ENCODE results near the gene EEF1AKMT4. TPM values are rescaled to one million over a fixed set of nuclear protein-coding genes. Genes with fewer than 3 reads are reported as not detected.

The EEF1AKMT4 gene
- total RNA-seq = 10 to 100 TPM in 2 of 6 experiments, 1 to 10 TPM in 4; 4.9 to 19.4 (median 7.1) TPM
- long read RNA-seq, transcript EEF1AKMT4-201 (3 exons, 1,823 nt) = major isoform, 8 of 9 reads
- long read RNA-seq, partial matches to known transcripts = 0 of 9 reads
- long read RNA-seq, other reads (novel, unspliced or antisense) = 1 of 9 reads

DNA sequence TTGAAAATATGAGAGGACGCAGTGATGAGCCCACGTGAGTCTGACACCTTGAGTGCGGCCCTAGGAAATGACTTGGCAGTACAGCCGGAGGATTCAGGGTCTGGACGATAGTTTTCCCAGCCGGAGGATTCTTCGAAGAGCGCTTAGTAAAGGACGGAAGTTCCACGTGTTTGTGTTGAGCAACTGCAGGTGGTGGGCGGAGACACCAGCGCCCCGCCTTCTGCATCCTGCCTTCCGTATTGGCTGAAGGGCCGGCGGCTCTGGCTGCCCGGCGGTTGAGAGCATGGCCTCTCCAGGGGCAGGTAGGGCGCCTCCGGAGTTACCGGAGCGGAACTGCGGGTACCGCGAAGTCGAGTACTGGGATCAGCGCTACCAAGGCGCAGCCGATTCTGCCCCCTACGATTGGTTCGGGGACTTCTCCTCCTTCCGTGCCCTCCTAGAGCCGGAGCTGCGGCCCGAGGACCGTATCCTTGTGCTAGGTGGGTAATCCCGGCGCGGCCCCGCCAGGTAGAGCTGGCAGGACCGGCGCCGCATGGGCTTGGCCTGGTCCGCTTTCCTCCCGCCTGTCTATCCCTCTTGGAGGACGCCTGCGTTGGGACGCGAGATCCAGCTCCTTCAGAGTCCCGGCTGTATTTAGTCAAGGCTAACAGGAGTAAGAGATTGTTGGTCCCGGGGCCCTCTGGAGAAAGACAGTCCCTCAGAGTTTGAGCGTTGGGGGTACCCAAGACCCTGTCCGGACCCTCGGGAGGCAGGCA is at the start of gene EEF1AKMT4:
Gene EEF1AKMT4, plus strand, starts transcription at position 261 of the 755 bp plus-strand sequence. Its CDS starts 23 bp downstream, at position 284.
- H3K9me3 ChIP-seq = no peaks in the 10 kb centered on the region
- 0% methylated on average over 9 of the region's 54 CpGs for WGBS (ENCODE audit: insufficient coverage, low coverage, low lambda C conversion rate, missing lambda C conversion rate)

DNA sequence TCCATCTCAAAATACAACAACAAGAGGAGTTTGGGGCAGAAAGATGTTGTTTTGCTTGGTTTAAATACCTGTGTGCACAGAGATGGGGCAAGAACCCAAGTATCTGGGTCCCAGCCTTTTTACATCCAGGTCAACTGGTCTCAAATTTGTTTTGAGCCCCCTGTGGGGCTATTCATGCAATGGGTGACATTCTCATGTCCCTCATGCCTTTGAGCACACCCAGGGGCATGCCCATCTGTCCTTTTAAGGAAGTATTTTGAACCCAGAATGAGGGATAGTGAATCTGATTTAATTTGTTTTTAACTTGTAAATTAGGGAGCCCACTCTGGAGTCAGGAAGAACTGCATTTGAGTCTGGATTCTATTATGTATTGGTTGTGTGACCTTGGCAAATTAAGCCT is 48.6 kb upstream of the EEF1AKMT4 start:
- H3K27ac ChIP-seq = no peak overlapping the region
- TF ChIP-seq, protein P1, sequence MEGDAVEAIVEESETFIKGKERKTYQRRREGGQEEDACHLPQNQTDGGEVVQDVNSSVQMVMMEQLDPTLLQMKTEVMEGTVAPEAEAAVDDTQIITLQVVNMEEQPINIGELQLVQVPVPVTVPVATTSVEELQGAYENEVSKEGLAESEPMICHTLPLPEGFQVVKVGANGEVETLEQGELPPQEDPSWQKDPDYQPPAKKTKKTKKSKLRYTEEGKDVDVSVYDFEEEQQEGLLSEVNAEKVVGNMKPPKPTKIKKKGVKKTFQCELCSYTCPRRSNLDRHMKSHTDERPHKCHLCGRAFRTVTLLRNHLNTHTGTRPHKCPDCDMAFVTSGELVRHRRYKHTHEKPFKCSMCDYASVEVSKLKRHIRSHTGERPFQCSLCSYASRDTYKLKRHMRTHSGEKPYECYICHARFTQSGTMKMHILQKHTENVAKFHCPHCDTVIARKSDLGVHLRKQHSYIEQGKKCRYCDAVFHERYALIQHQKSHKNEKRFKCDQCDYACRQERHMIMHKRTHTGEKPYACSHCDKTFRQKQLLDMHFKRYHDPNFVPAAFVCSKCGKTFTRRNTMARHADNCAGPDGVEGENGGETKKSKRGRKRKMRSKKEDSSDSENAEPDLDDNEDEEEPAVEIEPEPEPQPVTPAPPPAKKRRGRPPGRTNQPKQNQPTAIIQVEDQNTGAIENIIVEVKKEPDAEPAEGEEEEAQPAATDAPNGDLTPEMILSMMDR (IDR thresholded peaks at IDR 0.05) = no peak

More for the DNA sequence above, at the start of gene EEF1AKMT4:
- Histone ChIP-seq H3K36me3 (peaks cover 0 to 9% (median 0%) of the 10 kb centered on the region in 4 donors), H3K4me3 (peak within 1 kb of the TSS; percentile 69 to 91 (median 89)), H3K27ac (peak within 1 kb of the TSS; percentile 65 to 84 (median 73)), H3K4me1 (peaks cover 0 to 16% (median 5%) of the 10 kb centered on the region in 4 donors), H3K27me3 (no peaks in the 10 kb centered on the region)
- TF ChIP-seq POLR2A (IDR thresholded peaks at IDR 0.05) = peak; percentile 77
- TF ChIP-seq, protein P1 (IDR thresholded peaks at IDR 0.05) = peak; percentile 55 to 60 (median 58)
- ATAC-seq (peak; percentile 96 to 98 (median 96)), DNase-seq (peak; percentile 95 to 97 (median 97))
- intact Hi-C loops (cut with DNase I) = loop anchor here (10.0 kb wide), 1 partner anchor 105 kb away; no protein-coding TSS in a partner anchor

DNA sequence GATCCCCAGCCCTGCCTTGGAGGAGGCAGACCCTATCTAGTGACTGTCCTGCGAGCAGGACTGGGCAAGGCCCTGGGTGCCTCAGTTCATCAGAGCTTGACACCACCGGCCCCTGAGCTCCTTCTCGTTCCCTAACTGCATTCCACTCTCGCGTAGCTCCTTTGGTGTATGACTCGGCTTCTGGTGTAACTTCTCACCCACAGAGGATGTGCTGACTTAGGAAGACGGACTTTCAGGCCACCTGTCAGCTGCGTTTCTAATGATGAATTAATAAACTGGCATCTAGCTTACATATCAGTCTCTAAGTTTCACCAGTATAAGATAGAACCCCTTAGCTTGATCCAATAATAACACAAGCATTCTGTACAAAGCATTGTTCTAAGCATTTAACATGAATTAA is 45.9 kb upstream of the EEF1AKMT4 start:
- TF ChIP-seq POLR2A (IDR thresholded peaks at IDR 0.05) = no peak
- TF ChIP-seq, protein P1 (IDR thresholded peaks at IDR 0.05) = no peak
- no CpG with 5 or more reads among the region's 8 CpGs for WGBS (ENCODE audit: insufficient coverage, low coverage, low lambda C conversion rate, missing lambda C conversion rate)
- intact Hi-C loops (cut with DNase I) = no loop called here
- Histone ChIP-seq H3K4me3 (no peak overlapping the region), H3K36me3 (no peaks in the 10 kb centered on the region), H3K9me3 (no peaks in the 10 kb centered on the region), H3K4me1 (no peaks in the 10 kb centered on the region), H3K27ac (no peak overlapping the region), H3K27me3 (no peaks in the 10 kb centered on the region)
- ATAC-seq = no peak
- DNase-seq = no peak

More for the DNA sequence above, 48.6 kb upstream of the EEF1AKMT4 start:
- ATAC-seq (no peak), DNase-seq (no peak)
- no peaks in the 10 kb centered on the region for H3K9me3 ChIP-seq
- H3K4me3 ChIP-seq = no peak overlapping the region
- no peaks in the 10 kb centered on the region for H3K4me1 ChIP-seq
- no peaks in the 10 kb centered on the region for H3K27me3 ChIP-seq
- no peaks in the 10 kb centered on the region for H3K36me3 ChIP-seq
- intact Hi-C loops (cut with DNase I) = no loop called here

DNA sequence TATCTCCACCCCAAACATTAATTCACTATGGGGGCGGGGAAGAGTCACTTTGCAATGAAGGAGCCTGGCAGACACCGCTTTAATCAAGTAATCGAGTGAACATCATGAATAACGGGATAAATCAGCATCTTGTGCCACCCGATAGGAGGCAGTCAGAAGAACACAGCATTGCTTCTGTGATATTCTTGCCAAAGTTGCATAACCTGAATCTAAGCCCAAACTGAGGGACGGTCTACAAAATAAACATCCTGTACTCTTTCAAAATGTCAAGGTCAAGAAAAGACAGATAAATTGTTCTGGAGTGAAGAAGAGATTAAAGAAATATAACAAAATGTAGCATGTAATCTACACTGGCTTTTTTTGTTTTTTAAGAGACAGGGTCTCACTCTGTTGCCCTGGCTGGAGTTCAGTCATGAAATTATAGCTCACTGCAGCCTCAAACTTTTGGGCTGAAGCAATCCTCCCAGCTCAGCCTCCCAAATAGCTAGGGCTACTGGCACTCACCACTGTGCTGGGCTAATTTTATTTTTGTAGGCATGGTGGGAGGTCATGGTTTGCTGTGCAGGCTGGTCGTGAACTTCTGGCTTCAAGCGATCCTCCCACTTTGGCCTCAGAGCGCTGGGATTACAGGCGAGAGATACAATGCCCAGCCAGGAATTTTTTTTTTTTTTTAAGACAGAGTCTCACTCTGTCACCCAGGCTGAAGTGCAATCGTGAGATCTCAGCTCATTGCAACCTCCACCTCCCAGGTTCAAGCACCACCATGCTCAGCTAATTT is 40.1 kb upstream of the EEF1AKMT4 start:
- Histone ChIP-seq H3K9me3 (no peaks in the 10 kb centered on the region), H3K36me3 (no peaks in the 10 kb centered on the region), H3K4me3 (no peak overlapping the region), H3K4me1 (no peaks in the 10 kb centered on the region), H3K27ac (no peak overlapping the region), H3K27me3 (no peaks in the 10 kb centered on the region)
- TF ChIP-seq, protein P1 (IDR thresholded peaks at IDR 0.05) = no peak
- no peak for TF ChIP-seq POLR2A (IDR thresholded peaks at IDR 0.05)
- intact Hi-C loops (cut with DNase I) = no loop called here
- ATAC-seq (peak in 2 of 4 donors; percentile 25 to 37), DNase-seq (no peak)
- WGBS (ENCODE audit: insufficient coverage, low coverage, low lambda C conversion rate, missing lambda C conversion rate) = 42% methylated on average over 11 of the region's 11 CpGs
